GM19025 (cell line): ENCODE results near the gene KCNJ3.

Source experiments
- ATAC-seq: cut with Tn5 transposase; IDR thresholded peaks from one replicate; pipeline ENCODE4 v1.9.1; 2021; ENCODE audit warnings: mild to moderate bottlenecking, low read depth, moderate library complexity; ENCODE audit not compliant: unreplicated experiment

The KCNJ3 gene

DNA sequence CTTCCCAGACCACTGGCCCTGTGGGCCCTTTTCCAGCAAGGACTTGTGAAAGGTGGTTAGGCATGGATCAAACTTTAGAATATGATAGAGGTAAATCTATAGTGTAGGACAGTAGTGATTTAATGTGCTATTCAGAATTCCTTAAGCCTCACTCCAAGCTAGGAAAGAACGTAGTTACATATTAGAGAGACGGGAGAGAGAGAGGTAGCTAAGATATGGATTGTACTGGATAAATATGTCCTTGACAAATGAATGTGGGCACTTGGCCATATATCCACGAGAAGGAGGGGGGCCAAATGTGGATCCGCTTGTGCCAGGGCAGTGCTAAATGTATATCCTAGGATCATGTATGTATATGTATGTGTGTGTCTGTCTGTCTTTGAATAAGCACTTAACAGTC, 6.5 kb downstream of the KCNJ3 start:
- ATAC-seq: no peak

DNA sequence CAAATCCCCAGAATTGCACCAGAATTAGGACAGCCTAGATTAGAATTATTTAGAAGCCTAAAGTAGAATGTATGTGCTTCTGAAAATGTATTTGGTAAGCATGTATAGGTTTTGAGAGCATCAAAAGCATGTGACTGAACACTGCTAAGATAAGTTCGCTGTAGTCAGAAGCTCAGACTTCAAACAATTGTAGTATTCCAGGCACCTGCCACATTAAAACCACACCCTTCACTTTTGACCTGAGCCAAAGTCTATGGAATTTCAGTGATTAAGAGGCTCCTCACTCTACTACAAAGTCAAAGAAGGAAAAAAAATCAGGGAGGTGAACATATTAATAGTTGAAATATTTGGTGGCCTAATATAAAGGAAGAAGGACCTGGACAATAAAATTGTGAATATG, 8.2 kb downstream of the KCNJ3 start:
- ATAC-seq: no peak

DNA sequence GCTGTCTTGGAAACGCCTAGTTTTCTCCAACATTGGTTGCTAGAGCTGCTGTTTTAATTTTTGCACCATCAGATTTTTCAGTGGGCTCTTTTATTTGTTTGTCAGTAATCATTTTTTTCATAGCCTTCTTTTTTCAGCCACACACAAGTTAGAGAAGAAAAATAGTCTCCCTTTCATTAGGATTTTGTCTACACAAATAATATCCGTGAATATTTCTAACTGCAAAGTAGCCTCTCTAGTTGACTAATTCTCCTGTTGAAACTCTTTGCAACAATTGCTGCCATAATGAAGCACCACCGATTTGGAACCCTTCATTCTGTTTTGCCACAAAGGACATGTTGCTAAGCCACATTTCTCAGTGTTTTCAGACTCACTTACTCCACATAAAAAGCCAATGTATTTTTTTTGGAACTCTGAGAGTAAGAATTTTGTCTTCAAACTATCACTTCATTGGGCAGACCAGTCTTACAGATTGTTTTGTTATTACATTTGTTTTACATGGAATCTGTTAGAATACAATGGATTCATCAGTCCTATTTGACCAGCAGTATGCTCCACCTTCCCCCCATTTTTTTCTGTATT, 9.6 kb downstream of the KCNJ3 start:
- no peak for ATAC-seq

DNA sequence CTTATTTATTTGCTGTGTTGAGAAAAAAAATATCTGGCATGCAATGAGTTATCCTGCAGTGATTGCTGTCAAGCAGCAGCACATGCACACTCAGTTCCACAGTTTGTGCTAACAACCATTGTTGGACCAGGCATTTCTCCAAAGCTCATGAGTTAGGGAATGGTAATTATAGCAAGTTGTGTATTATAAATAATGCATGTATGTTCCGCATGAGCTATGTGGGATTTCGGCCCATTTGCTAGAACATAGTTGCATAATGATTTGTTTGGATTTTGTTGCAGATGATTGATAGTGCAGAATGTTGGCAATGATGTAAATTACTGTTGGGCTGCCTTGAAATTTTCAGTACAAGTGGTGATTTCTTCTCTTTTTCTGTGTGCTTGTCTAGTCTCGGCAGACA, 10.7 kb downstream of the KCNJ3 start:
- ATAC-seq: no peak

DNA sequence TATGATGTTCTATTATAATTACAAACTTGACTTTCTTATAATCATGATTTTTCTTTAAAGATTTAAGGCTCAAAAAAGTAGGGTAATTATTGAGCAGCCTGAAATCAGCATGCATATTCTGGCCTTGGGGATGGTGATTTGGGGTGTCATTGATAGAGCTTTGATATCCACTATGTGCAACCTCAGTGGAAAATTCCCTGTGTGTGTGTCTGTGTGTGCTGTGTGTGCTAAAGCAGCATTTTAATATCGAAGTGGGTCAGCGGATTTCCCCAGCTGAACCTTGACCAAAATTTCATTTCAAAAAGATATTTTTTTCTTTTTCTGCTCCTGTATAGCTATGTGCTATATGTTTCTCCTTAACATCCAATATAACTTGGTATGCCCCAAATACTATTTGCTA, 11.6 kb downstream of the KCNJ3 start:
- no peak for ATAC-seq

DNA sequence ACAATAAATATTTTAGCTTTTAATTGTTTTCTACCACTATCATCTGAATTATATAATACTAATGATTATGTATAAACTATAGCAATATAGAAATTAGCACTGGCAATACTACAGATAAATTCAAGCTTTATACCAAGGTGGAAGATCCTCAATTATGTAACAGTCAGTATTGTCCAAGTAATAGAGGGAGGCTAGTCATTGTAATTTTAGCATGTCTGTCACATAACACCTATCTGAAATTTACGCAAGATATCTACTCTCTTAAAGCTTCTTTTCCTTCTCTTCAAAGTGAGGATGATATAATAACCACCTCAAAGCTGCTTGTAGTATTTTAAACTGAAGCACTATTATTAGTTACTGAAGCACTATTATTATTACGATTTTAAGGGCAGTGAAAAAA, 12.2 kb downstream of the KCNJ3 start:
- ATAC-seq: no peak

DNA sequence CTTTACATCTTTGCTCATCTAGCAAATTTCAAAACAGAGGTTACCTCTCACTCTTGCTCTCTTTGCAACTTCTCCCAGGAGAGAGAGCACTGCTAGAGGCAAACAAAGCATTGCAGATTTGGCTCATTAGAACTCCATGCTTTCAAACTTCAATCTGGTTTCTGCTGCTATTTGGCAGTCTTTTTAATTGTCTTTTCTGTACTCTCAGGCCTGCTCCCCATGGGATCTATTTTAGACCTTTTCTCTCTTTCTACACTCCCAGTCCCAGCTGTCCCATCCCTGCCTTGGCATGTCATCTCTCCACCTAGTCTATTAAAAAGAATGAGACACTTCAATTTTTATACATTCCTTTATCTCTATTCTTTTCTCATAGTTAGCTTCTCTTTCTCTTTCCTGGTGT, 15.2 kb downstream of the KCNJ3 start:
- no peak for ATAC-seq

DNA sequence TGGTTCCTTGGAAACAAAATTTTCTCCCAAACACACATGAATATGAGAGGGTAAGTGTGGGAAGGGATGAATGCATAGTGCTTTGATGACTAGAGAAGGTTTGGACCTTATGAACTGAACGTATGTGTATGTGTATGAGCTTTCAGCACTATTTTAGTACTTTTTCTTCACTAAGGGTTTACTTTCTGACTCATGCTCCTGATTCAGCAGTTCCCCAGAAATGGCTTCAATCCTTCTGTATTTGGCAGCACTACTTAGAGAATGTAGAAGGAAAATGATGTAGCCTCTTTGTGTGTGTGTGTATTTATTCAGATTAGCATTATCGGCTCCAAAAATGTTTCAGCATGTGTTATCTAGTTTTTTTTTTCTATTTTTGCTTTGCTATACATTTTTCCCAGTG, 22.2 kb downstream of the KCNJ3 start:
- no peak for ATAC-seq

DNA sequence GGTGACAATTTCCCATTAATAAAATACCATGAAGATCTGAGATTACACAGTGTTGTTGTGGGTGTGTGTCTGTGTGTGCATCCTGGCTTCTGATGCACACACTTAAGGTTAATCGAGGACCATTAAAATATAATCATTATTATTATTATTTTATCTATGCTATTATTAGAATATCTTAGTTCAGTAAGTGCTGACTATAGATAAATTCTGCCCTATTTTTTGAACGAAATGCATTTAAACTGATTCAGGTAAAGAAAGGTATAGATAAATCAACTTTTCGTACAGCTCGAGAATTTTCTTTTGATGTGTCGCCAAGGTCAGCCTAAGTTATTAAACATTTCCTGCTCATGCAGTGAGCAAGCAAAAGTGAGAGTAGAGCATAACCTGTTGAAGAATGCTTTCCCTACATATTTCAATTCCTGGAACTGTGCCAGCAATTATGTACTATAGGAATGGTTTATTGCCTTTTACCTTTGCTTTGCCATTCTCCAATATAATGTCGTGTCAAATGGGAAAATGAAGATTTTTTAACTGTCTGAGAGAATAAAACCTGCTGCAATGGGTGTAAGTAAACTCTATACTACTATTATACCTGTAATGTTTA, 25.8 kb downstream of the KCNJ3 start:
- ATAC-seq: no peak

DNA sequence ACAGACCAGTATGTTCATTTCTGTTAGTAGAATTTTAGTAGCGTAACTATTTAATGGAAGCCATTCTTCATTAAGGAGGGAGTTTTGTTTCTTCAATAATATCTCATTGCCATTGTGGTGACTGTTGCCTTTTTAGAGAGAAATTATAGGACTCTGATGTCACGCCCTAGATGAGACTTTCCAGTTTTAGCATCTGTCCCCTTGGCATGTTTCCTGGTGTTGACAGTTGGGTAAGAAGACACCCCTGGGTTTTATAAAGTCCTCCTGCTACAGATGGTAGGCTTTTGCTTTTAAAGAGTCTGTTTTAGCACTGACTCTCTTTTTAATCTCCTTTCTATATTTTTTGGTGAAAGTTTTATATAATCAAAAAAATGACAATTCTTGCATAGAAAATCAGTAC, 41.9 kb downstream of the KCNJ3 start:
- ATAC-seq: no peak

DNA sequence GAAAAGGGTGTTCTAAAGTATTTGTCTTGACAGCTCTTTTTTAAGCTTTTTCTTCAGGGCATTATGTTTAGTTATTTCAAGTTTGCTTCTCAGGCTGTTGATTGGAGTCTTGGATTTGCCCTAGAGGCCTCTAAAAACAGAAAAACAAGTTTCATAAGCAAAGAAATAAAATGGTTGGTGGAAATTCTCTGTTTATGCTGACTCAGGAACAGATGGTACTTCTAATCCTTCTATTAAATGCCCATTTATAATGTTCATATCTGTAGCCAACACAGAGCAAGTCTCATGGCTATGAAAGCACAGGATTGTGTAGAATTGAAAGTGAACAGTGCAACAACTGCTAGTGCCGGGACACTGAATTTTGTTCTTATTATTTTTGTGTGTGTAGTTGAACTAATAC, 60.4 kb downstream of the KCNJ3 start:
- ATAC-seq: no peak

DNA sequence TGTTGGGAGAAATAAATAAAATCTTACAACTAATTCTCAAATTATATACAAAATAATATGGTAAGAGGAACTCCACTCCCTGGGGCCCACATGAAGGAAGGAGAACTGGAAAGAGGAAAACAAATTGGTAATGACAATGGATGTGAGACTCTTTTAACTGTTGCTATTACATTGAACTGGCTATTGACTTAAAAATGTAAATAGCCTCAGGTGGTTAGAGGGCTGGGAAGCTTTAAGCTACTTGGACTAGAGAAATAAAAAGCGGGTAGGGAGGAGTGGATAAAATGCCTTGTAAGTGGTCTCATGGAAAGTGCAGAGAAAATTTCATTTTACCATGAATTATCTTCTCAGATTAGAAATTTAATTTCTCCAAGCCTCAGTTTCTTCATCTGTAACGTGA, 64.1 kb downstream of the KCNJ3 start:
- no peak for ATAC-seq

DNA sequence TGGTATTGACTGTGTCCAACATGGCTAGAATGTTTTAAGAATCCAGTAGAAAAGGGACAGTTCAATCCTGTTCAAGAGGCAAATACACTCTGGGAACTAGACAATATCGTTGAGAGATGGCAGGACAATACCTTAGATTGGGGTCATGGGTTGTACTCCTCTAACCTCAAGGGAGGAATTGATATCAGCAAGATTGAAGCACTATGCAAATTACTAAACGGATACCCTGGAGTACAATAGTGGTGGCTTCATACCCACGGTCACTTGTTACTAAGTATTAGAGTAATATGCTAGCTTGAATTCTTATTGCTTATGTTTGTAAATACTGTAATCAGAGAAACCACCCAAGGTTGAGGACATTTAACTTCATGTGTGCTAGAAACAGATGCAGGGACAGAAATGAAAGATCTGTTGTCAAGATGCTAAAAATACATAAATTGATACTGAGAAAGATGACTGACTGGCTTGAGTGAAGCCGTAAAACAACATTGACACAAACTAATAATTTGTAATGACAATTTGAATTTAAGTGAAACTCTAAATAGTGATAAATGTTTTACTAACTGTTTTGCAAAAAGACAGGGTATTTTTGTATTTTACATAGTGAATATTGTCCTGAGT, 73.3 kb downstream of the KCNJ3 start:
- no peak for ATAC-seq

DNA sequence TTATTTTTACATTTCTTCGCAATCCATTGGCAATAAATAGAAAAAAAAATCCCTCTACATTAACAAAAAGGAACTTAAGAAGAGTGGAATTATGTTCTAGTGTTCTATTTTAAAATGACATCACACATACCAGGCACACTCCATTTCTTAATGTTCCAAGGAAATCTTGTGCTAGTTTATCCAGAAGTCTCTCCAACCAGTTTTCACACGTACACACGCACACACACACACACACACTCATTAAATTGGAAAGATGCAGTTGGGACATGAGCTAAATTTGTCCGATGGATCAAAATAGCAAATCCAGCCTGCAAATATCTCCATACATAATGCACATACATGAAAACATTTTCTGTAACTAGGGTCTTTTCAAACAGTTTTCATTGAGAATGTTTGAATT, 78.3 kb downstream of the KCNJ3 start:
- no peak for ATAC-seq

DNA sequence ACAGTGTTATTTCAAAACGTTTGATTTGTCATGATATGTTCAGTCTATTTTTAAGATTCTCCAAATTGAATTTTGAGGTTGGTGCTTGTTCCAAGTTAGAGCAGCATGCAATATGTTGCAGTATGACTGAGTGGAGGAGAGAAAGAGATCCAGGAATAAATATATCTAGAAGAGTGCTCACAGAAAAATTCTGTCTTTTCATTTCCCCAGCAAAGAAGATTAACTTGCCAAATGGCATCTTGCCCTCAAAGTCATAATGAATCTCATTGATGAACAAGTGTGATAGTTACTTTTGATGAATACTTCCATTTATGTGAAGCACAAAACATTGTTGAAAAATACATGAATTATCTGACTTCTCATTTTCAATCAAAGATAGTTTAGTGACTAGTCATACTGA, 95.9 kb downstream of the KCNJ3 start:
- no peak for ATAC-seq

DNA sequence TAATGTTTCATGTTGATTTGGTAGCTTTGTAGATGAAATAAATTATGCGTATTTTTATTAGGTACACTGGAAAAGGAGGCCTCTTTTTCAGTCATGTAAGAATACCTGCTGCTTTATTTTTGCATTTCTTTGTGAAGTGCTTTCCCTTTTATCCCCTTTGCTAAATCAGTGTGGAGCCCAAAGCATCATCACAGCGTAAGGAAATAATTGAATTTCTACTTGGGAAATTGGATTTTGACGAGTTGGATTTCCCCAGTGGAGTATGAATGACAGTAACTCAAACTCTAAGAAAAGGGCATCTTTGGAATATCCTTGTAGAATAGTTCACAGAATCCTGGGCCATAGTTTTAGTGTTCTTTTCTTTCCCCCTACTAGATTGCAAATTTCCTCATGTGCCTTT, 97.2 kb downstream of the KCNJ3 start:
- ATAC-seq: no peak

DNA sequence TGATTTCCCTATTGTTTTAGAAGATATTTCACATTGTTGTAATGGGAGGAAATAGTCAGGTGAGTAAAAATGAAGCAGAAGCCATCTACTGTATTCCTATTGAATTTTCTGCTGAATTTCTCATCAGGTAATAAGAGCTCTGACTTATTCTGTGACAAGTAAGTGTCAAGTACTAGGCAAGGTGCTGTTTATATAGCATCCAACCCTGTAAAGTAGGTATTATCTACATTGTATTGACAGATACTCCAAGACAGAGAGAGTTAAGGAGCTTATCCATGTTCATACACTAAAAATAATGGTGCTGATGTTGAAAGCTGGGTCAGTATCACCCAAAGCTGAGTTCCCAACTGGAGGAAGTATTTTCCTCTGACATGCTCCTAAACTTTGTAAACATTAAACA, 106.0 kb downstream of the KCNJ3 start:
- no peak for ATAC-seq

DNA sequence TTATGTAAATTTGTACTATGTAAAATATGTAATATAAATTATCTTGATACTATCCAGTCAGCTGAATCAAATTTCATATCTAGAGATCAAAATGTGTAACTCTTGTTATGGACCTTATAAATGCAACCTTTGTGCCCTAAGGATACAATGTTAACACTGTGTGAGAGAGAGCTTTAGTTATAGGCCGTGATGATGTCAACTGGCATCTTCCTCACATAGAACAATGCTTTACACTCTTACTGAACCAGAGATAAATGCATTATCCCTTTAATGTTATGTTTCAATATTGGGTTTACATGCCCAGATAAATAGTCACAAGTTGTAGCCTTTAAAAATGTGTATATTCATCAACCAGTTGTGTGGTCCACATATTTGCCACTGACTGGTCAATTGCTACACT, 115.1 kb downstream of the KCNJ3 start:
- ATAC-seq: no peak

DNA sequence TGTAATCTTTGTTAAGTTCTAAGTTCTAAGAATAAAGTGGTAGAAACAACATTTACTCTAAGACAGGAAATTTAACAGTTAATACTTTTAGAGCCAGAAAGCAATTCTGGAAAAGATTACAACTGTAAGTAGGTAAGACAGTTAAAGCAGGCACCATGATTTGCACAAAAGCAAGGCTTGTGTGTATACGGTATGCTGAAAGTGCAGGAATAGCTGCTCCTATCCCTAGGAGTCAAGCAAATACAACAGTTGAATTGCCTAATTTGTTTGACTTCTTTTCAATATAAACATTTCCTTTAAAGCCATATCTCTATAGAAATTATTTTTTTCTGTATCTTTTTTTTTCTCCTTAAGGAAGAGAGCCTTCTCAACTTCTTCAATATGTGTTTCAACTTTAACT, 116.4 kb downstream of the KCNJ3 start:
- ATAC-seq: no peak

DNA sequence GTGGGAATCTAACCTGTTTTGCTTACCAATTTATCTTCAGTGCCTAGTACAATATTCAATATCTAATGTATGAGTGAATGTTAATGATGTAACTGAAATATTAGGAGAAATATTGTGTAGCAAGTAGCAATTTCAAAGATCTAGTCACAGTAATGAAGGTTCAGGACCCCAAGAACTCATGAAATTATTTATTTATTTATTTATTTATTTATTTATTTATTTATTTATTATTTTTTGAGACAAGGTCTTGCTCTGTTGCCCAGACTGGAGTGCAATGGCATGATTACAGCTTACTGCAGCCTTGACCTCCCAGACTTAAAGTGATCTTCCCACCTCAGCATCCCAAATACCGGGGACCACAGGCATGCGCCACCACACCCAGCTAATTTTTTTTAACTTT, 126.9 kb downstream of the KCNJ3 start:
- no peak for ATAC-seq

DNA sequence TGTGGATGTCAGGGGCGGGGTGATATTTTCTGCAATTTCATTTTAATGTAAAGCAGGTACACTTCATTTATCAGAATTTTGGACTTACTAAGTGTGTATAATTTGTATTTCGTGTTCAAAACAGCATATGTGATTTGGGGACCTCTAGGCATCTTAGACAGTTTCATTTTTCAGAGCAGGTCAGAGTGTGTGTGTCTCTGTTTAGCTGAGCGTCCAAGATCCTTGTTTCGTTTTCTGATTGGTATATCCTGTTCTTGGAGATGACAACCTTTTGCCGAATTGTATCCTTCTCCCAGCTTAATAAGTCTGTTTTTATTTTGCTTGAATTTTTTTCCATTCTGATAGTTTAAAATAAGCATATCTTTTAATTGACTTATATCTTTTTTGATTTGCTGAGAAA, 128.3 kb downstream of the KCNJ3 start:
- ATAC-seq: no peak

DNA sequence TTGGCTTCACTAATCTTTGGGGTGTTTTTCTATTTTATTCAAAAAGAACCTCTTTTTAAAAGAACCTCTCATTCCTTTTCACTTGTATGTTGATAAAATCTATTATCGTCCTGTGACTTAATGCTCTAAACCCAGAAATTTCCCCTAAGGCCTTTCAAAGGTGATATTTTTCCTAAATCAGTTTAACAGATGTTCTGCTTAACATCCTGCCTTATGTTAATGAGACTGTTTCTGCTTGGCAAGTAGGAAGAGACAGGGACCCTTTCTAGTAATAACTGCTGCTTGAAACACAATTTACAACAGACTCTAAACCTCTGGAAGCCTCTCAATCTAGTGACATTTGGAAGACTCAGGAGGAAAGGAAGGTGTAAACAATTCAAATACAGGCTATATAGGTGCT, 128.8 kb downstream of the KCNJ3 start:
- no peak for ATAC-seq

DNA sequence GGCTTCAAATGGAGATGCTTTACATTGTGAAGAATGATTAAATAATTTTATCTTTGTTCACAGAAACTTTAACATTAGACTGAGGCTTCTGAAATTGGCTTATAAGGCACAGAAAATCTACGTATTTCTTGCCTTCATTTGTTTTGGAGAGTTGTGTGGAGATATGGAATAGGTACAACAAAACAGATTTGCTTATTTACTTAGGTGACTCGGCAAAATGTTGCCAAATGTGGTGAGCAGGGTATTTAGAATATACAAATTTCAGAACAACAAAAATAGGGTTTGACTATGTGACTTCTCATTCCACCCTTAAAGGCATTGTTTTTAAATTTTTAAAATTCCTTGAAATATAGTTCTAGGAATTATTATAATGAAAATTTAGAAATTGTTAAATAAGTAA, 134.2 kb downstream of the KCNJ3 start:
- ATAC-seq: no peak
